SK-N-SH (cell line): Measurements from ENCODE around the gene ACADS.
"Not testable (repeated sequence)": the region's sequence is repeated elsewhere in the genome, so short reads cannot be mapped to it uniquely, and the experiment has no call there.

Experiments
- CHD2 ChIP-seq: fragments of 150-350 bp; IDR thresholded peaks from 2 replicates; pipeline ENCODE4 v1.6.1; 2018; ENCODE audit warnings: low read length; ENCODE audit not compliant: partially characterized antibody
- CTCF ChIP-seq: fragments of 200-600 bp; sonication (generic); IDR thresholded peaks from 2 replicates; pipeline ENCODE4 v1.6.1; 2017; ENCODE audit warnings: antibody characterized with exemption, mild to moderate bottlenecking, moderate library complexity
- EZH2phosphoT487 ChIP-seq: fragments of 200-600 bp; sonication (generic); IDR thresholded peaks from 2 replicates; pipeline ENCODE4 v1.6.1; 2017; ENCODE audit warnings: low read depth, mixed run types, mild to moderate bottlenecking, antibody characterized with exemption, moderate library complexity, borderline replicate concordance
- GABPA ChIP-seq: IDR thresholded peaks from 2 replicates; pipeline ENCODE4 v1.4.0; 2012; ENCODE audit warnings: low read depth, mild to moderate bottlenecking
- MAX ChIP-seq: IDR thresholded peaks from 2 replicates; pipeline ENCODE4 v1.4.0; 2012; ENCODE audit warnings: low read depth
- PBX3 ChIP-seq: IDR thresholded peaks from 2 replicates; pipeline ENCODE4; 2012
- RAD21 ChIP-seq: IDR thresholded peaks from 2 replicates; pipeline ENCODE4 v1.6.1; 2012; ENCODE audit warnings: mild to moderate bottlenecking, low read length
- RFX5 ChIP-seq: IDR thresholded peaks from 2 replicates; pipeline ENCODE4 v1.6.1; 2012; ENCODE audit warnings: mild to moderate bottlenecking, improper control_type of control experiment, low read length

GRCh38 chr12:120732198-120732597 lies 6.6 kb downstream of the ACADS start:
- not testable (repeated sequence) for TF ChIP-seq PBX3, CTCF, EZH2phosphoT487, MAX, GABPA, CHD2, RAD21, RFX5
